ENCODE results near the gene CHAT.

DNA sequence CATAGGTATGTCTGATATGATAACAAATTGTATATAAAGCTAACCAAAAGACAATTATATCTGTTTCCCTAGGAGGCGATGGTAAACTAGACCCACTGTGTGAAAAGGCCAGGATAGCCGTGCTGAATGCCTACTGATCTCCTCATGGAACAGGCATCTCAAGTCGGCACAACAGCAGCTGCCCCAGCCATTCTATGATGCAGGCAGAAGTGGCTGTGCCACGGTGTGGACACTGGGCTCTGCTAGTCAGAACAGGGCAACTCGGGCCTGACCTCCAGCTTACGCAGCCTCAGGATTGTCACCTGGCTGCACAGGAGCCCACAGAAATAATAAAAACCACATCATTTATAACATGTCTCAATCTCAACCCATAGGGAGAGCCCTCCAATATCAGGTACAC, 80.6 kb downstream of the CHAT start:
- TF ChIP-seq POLR2AphosphoS5 (IDR thresholded peaks at IDR 0.05) (no peak), CTCF (IDR thresholded peaks at IDR 0.05) (no peak)

Measured in gastroesophageal sphincter (tissue), 3 donors.